OCI-LY1 (cell line): ENCODE measurements around the gene PTPRU.

ENCODE experiments used
- H2AFZ ChIP-seq: fragments of 200-600 bp; sonication (generic), shearing (Covaris generic); 2 replicates; pipeline ENCODE4 v1.6.0; 2014; ENCODE audit warnings: antibody characterized with exemption, mild to moderate bottlenecking, low read length
- H3F3A ChIP-seq: fragments of 200-600 bp; sonication (generic), shearing (Covaris generic); 2 replicates; pipeline ENCODE4 v1.6.0; 2014; ENCODE audit warnings: mild to moderate bottlenecking, antibody characterized with exemption, low read length, moderate library complexity; ENCODE audit not compliant: insufficient read depth
- H3K27ac ChIP-seq: fragments of 200-600 bp; sonication (generic); 2 replicates; pipeline ENCODE4 v1.5.1; 2014; ENCODE audit warnings: low read length, mixed run types, mild to moderate bottlenecking, low read depth; ENCODE audit not compliant: poor library complexity, severe bottlenecking
- H3K27me3 ChIP-seq: fragments of 200-600 bp; sonication (generic); 2 replicates; pipeline ENCODE4 v1.6.0; 2014; ENCODE audit warnings: antibody characterized with exemption, mild to moderate bottlenecking, low read length, moderate library complexity; ENCODE audit not compliant: insufficient read depth
- H3K36me3 ChIP-seq: fragments of 200-600 bp; sonication (generic); 2 replicates; pipeline ENCODE4 v1.6.1; 2014; ENCODE audit warnings: mild to moderate bottlenecking, antibody characterized with exemption, low read length, moderate library complexity, mixed read lengths; ENCODE audit not compliant: insufficient read depth
- H3K4me1 ChIP-seq: fragments of 200-600 bp; sonication (generic); 2 replicates; pipeline ENCODE4 v1.5.1; 2014; ENCODE audit warnings: mild to moderate bottlenecking, low read length, moderate library complexity; ENCODE audit not compliant: insufficient read depth, severe bottlenecking
- H3K4me2 ChIP-seq: fragments of 200-600 bp; sonication (generic), shearing (Covaris generic); 2 replicates; pipeline ENCODE4 v1.6.1; 2014; ENCODE audit warnings: low read length
- H3K4me3 ChIP-seq: fragments of 200-600 bp; sonication (generic); 2 replicates; pipeline ENCODE4 v1.5.1; 2014; ENCODE audit warnings: low read length, low read depth, mild to moderate bottlenecking, mixed read lengths; ENCODE audit not compliant: poor library complexity, severe bottlenecking
- H3K79me2 ChIP-seq: fragments of 200-600 bp; shearing (Covaris generic); 2 replicates; pipeline ENCODE4 v1.6.1; 2016; ENCODE audit warnings: mixed run types, low read length, mixed read lengths; ENCODE audit not compliant: insufficient read depth
- H3K9ac ChIP-seq: fragments of 200-600 bp; sonication (generic), shearing (Covaris generic); 2 replicates; pipeline ENCODE4 v1.6.1; 2014; ENCODE audit warnings: mild to moderate bottlenecking, low read length, mixed read lengths
- H3K9me2 ChIP-seq: fragments of 200-600 bp; sonication (generic), shearing (Covaris generic); 2 replicates; pipeline ENCODE4 v1.6.1; 2014; ENCODE audit warnings: low read depth, mild to moderate bottlenecking, low read length, mixed read lengths
- H3K9me3 ChIP-seq: fragments of 200-600 bp; shearing (Covaris generic); 2 replicates; pipeline ENCODE4 v1.6.1; 2014; ENCODE audit warnings: low read length, mixed read lengths
- H4K20me1 ChIP-seq: fragments of 200-600 bp; sonication (generic), shearing (Covaris generic); 2 replicates; pipeline ENCODE4 v1.6.0; 2016; ENCODE audit warnings: mild to moderate bottlenecking, low read length; ENCODE audit not compliant: insufficient read depth
- CTCF ChIP-seq: fragments of 200-600 bp; sonication (generic), shearing (Covaris generic); IDR thresholded peaks from 2 replicates; pipeline ENCODE4 v1.5.1; 2017; ENCODE audit warnings: mild to moderate bottlenecking, antibody characterized with exemption, low read length, moderate library complexity, mixed read lengths
- EZH2 ChIP-seq: fragments of 200-600 bp; sonication (generic), shearing (Covaris generic); IDR thresholded peaks from 2 replicates; pipeline ENCODE4 v1.8.0; 2017; ENCODE audit warnings: borderline replicate concordance, mixed run types, mild to moderate bottlenecking, antibody characterized with exemption, low read length, moderate library complexity, mixed read lengths

Gene PTPRU

GRCh38 chr1:29358183-29358582 lies 121.9 kb downstream of the PTPRU start:
- no peak overlapping the region for H2AFZ ChIP-seq
- TF ChIP-seq CTCF (no peak), EZH2 (no peak)
- H3K9ac ChIP-seq = no peak overlapping the region
- H3K9me3 ChIP-seq = no peaks in the 10 kb centered on the region
- H4K20me1 ChIP-seq = no peaks in the 10 kb centered on the region
- no peaks in the 10 kb centered on the region for H3K27me3 ChIP-seq
- H3K27ac ChIP-seq = no peak overlapping the region
- H3K9me2 ChIP-seq = no peaks in the 10 kb centered on the region
- H3K36me3 ChIP-seq = no peaks in the 10 kb centered on the region
- no peaks in the 10 kb centered on the region for H3K4me1 ChIP-seq
- H3F3A ChIP-seq = no peaks in the 10 kb centered on the region
- no peak overlapping the region for H3K4me3 ChIP-seq
- H3K4me2 ChIP-seq = no peak overlapping the region
- H3K79me2 ChIP-seq = no peaks in the 10 kb centered on the region

- H3K4me2 ChIP-seq = no peak overlapping the region
- no peaks in the 10 kb centered on the region for H3K9me2 ChIP-seq
- no peaks in the 10 kb centered on the region for H3K9me3 ChIP-seq
- no peaks in the 10 kb centered on the region for H3K36me3 ChIP-seq
- TF ChIP-seq EZH2 (no peak), CTCF (no peak)
- no peaks in the 10 kb centered on the region for H3K4me1 ChIP-seq
- no peaks in the 10 kb centered on the region for H3K27me3 ChIP-seq
- no peak overlapping the region for H2AFZ ChIP-seq
- H3K4me3 ChIP-seq = no peak overlapping the region
- no peaks in the 10 kb centered on the region for H3K79me2 ChIP-seq
- H3K27ac ChIP-seq = no peak overlapping the region
- H3F3A ChIP-seq = no peaks in the 10 kb centered on the region
- H3K9ac ChIP-seq = no peak overlapping the region
- H4K20me1 ChIP-seq = no peaks in the 10 kb centered on the region
Measured at GRCh38 chr1:29360768-29361167, 124.4 kb downstream of the PTPRU start.

GRCh38 chr1:29361686-29362085 lies 125.4 kb downstream of the PTPRU start:
- no peak overlapping the region for H3K4me3 ChIP-seq
- H2AFZ ChIP-seq = no peak overlapping the region
- H3K9me2 ChIP-seq = no peaks in the 10 kb centered on the region

More at GRCh38 chr1:29361686-29362085, 125.4 kb downstream of the PTPRU start:
- Histone ChIP-seq H3K9ac (no peak overlapping the region), H3K27me3 (peaks cover 3% of the 10 kb centered on the region), H3K4me1 (no peaks in the 10 kb centered on the region), H4K20me1 (no peaks in the 10 kb centered on the region), H3F3A (no peaks in the 10 kb centered on the region), H3K36me3 (no peaks in the 10 kb centered on the region), H3K79me2 (no peaks in the 10 kb centered on the region), H3K27ac (no peak overlapping the region), H3K9me3 (no peaks in the 10 kb centered on the region), H3K4me2 (no peak overlapping the region)
- TF ChIP-seq EZH2 (no peak), CTCF (no peak)
